GM12801 (cell line): ENCODE results near the gene CABLES2.

ENCODE experiments used
- CTCF ChIP-seq: IDR thresholded peaks from one replicate; pipeline ENCODE4 v1.5.1; 2011; ENCODE audit warnings: control low read depth; ENCODE audit not compliant: insufficient read length; ENCODE audit errors: extremely low read depth

CABLES2 gene

GRCh38 chr20:62366370-62367135 lies 40.5 kb downstream of the CABLES2 start:
- no peak for TF ChIP-seq CTCF

DNA sequence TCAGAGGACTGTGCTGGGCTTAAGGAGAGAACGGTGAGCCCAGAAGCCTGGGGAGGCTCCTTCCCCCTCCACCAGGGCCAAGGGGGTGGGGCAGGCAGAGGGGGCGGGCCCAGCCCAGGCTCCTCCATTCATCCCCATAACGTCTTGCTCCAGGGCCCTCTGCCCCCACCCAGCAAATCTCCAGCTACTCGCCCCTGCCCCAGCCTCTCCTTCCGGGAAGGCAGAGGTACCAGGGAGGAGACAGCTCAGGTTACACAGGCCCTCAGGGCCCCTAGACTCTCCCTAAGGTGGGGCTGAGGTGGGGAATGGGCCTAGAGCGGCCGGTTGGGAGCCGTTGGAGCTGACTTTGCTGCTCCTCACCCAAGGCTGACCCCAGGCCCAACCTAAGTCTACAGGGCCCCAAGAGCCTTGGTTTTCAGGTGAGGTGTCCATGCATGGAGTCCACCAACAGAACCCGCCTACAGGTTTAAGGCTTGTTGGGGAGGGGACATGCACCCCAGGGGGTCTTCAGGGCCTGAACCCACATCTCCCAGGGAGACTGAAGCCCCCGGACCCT lies 41.2 kb downstream of the CABLES2 start:
- no peak for TF ChIP-seq CTCF

DNA sequence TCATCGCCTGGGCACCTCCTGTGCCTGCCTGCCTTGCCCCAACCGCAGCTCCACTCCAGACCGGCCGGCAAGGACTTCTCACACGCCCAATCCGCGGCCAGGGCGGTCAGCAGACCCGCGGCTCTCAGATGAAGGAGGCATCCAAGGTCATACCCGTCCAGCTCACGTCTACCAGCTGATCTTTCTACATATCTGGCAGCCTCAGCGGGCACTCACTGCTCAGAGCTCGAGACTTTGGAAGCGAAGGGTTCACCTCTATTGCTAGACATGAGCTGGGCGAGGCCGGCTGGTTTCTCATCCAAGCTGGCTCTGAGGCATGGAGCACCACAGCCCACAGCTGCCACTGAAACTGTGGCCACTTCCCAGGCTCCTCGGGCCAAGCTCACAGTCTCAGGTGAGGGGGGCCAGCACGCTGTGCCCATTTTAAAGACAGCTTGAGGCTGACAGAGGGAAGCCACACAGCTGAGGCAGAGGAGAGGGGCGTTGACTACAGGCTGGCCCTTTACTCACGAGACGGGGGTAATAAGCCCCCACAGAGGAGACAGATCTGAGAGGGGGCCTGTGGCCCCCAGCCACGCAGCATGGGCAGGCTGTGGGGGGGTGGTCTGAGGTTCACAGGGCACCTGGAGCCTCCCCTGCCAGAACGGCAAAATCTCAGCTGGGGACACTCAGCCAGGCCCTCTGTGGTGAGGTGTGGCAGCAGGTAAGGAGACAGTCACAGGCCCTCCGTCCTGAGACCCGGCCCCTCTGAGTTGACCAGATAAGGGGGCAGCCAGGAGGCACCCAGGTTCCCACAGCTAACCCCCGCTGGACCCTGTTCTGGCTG lies 42.0 kb downstream of the CABLES2 start:
- TF ChIP-seq CTCF, result no peak

GRCh38 chr20:62363920-62364851 lies 42.9 kb downstream of the CABLES2 start:
- no peak for TF ChIP-seq CTCF

DNA sequence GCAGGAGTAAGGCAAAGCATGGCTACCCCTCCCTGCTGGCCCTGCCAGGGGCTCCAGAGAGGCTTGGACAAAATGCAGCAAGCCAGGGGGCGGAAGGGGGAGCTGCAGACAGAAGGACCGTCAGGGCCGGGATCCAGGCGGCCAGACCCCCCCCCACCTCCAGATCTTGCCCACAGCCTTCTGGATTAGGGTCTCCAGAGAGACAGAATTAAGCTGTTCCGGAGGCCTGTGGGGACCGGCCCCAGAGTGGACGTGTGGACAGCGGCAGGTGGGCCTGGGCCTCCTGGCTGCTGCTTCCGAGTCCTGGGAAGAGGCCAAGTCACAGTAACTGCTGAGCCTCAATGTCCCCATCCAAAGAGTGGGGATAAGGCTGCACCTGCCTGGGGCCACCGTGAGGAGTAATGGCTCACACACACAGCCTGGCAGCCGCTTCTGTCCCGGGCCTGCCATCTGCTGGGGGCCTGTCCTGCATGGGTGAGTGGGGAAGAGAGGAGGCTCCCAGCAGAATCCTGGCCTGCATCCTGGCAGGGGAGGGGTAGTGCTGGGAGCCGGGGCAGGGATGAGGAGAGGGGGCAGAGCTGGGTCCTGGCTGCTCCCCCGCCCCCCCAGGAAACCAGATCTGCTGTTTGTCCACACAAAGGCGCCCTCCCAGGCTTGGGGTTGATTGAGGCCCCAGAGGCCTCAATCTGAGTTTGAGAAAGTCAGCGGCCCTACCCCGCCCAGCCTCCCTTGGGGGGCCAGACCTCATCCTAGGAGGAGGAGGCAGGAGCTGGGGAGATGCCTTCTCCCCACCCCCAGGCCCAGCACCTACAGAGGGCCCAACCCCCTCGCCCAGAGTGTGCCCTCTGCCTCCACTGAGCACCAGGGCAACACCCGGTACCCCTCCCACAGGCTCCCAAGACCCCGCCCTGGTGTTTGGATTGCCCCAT lies 43.8 kb downstream of the CABLES2 start:
- TF ChIP-seq CTCF, result no peak

DNA sequence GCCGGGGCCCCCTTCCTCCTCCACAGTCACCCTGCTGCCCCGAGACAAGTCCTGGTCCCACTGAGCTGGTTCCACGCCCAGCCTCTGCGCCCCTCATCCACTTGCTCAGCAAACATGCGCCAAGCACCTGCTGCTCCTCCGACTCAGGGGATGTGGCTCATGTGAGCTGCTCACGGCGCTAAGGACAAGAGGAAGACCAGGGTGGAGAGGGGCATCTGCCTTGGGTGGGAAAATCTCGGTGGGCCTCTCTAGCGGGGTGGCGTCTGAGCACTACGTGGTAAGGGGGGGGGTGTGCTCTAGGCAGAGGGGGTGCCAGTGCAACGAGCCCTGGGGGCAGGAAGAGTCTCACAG lies 44.5 kb downstream of the CABLES2 start:
- TF ChIP-seq CTCF, result no peak
